Measurements from ENCODE around the gene HIPK2. TPM values are rescaled to one million over a fixed set of nuclear protein-coding genes. Genes with fewer than 3 reads are reported as not detected.

HIPK2 gene
- total RNA-seq, 6 experiments from 2014 or later, result 48.5 to 68.0 (median 59.6) TPM

GRCh38 chr7:139566736-139567646 lies 210.8 kb downstream of the HIPK2 start:
- DNase-seq (no peak), ATAC-seq (no peak)
- TF ChIP-seq, protein P1, sequence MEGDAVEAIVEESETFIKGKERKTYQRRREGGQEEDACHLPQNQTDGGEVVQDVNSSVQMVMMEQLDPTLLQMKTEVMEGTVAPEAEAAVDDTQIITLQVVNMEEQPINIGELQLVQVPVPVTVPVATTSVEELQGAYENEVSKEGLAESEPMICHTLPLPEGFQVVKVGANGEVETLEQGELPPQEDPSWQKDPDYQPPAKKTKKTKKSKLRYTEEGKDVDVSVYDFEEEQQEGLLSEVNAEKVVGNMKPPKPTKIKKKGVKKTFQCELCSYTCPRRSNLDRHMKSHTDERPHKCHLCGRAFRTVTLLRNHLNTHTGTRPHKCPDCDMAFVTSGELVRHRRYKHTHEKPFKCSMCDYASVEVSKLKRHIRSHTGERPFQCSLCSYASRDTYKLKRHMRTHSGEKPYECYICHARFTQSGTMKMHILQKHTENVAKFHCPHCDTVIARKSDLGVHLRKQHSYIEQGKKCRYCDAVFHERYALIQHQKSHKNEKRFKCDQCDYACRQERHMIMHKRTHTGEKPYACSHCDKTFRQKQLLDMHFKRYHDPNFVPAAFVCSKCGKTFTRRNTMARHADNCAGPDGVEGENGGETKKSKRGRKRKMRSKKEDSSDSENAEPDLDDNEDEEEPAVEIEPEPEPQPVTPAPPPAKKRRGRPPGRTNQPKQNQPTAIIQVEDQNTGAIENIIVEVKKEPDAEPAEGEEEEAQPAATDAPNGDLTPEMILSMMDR (IDR thresholded peaks at IDR 0.05), result no peak
- TF ChIP-seq POLR2A (IDR thresholded peaks at IDR 0.05), result no peak
- Histone ChIP-seq H3K27me3 (no peaks in the 10 kb centered on the region), H3K4me1 (no peaks in the 10 kb centered on the region), H3K9me3 (no peaks in the 10 kb centered on the region), H3K36me3 (peaks cover 0 to 25% (median 10%) of the 10 kb centered on the region in 4 donors), H3K27ac (no peak overlapping the region), H3K4me3 (no peak overlapping the region)
- intact Hi-C loops (cut with DNase I), result no loop called here
- WGBS (ENCODE audit: insufficient coverage, low coverage, low lambda C conversion rate, missing lambda C conversion rate), result 91% methylated on average over 10 of the region's 15 CpGs

DNA sequence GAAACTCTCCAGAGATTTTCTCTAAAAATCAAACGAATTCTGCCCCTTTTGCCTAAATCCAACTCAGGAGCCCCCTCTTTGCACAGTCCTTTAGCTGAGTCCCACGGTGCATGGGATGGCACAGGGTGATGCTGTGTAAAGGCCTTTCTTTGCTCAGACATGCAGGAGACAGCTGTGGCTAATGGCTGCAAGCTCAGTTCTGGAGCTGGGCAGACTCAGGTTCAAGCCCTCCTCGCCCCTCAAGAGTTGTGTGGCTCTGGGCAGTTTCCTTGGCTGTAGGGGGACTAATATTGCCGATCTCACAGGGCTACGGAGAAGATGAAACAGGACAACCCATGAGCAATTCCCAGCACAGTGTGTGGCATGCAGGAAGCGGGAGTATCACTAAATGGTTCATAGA lies 211.7 kb downstream of the HIPK2 start:
- H3K36me3 ChIP-seq, result peaks cover 0 to 20% (median 5%) of the 10 kb centered on the region in 4 donors
- DNase-seq (no peak), ATAC-seq (no peak)
- H3K9me3 ChIP-seq, result no peaks in the 10 kb centered on the region
- no peak for TF ChIP-seq POLR2A (IDR thresholded peaks at IDR 0.05)
- TF ChIP-seq, protein P1 (IDR thresholded peaks at IDR 0.05), result no peak
- H3K27me3 ChIP-seq, result no peaks in the 10 kb centered on the region
- intact Hi-C loops (cut with DNase I), result no loop called here
- no peak overlapping the region for H3K4me3 ChIP-seq
- no peaks in the 10 kb centered on the region for H3K4me1 ChIP-seq
- H3K27ac ChIP-seq, result no peak overlapping the region
- WGBS (ENCODE audit: insufficient coverage, low coverage, low lambda C conversion rate, missing lambda C conversion rate), result 92% methylated on average over 2 of the region's 6 CpGs

GRCh38 chr7:139563856-139564255 lies 213.9 kb downstream of the HIPK2 start:
- TF ChIP-seq, protein P1 (IDR thresholded peaks at IDR 0.05), result no peak
- TF ChIP-seq POLR2A (IDR thresholded peaks at IDR 0.05), result no peak
- 82% methylated on average over 5 of the region's 5 CpGs for WGBS (ENCODE audit: insufficient coverage, low coverage, low lambda C conversion rate, missing lambda C conversion rate)
- DNase-seq, result no peak
- no peak overlapping the region for H3K27ac ChIP-seq
- H3K27me3 ChIP-seq, result no peaks in the 10 kb centered on the region
- H3K4me3 ChIP-seq, result no peak overlapping the region
- intact Hi-C loops (cut with DNase I), result no loop called here
- no peaks in the 10 kb centered on the region for H3K9me3 ChIP-seq
- ATAC-seq, result no peak
- H3K36me3 ChIP-seq, result peaks cover 0 to 3% (median under 1%) of the 10 kb centered on the region in 4 donors
- H3K4me1 ChIP-seq, result no peaks in the 10 kb centered on the region

DNA sequence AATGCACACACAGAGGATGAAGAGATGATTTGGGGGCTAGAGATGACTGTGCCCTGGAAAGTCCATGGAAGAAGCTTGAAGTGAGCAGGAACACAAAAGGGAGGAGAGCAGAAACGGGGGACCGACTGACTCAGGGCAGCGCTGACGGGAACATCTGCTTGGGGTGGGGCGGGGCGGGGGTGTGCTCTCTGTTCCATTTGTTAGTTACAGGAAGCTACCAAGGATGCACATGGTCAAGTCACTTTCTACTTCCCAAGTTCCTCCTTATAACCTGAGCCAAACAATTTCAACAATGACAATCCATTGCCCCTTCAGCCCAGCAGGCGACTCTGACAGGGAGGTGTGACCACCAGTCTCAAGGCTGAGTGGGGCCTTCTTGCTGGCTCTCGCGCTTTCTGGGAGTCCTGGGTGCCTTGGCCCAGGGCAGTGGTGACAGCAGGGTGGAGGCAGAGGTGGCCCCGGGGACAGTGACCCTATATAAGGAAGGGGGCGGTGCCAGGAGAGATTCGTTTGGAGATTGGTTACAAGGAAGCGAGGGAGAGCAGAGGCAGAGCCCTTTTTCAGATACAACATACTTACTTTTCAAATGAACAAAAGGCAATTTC lies 214.7 kb downstream of the HIPK2 start:
- Histone ChIP-seq H3K36me3 (peaks cover 0 to 3% (median 0%) of the 10 kb centered on the region in 4 donors), H3K27me3 (no peaks in the 10 kb centered on the region), H3K27ac (no peak overlapping the region), H3K9me3 (no peaks in the 10 kb centered on the region), H3K4me3 (no peak overlapping the region), H3K4me1 (no peaks in the 10 kb centered on the region)
- 78% methylated on average over 5 of the region's 13 CpGs for WGBS (ENCODE audit: insufficient coverage, low coverage, low lambda C conversion rate, missing lambda C conversion rate)
- ATAC-seq (no peak), DNase-seq (no peak)
- TF ChIP-seq, protein P1 (IDR thresholded peaks at IDR 0.05), result no peak
- no peak for TF ChIP-seq POLR2A (IDR thresholded peaks at IDR 0.05)
- intact Hi-C loops (cut with DNase I), result no loop called here
